Measurements from ENCODE around the gene CHN2.

Gene CHN2

GRCh38 chr7:29163854-29164253 lies 30.7 kb upstream of the CHN2 start:
- H3K4me1 Mint-ChIP-seq (ENCODE audit: low read depth), result peaks cover 40% of the 10 kb centered on the region
- intact Hi-C loops (cut with micrococcal nuclease), result no loop called here

DNA sequence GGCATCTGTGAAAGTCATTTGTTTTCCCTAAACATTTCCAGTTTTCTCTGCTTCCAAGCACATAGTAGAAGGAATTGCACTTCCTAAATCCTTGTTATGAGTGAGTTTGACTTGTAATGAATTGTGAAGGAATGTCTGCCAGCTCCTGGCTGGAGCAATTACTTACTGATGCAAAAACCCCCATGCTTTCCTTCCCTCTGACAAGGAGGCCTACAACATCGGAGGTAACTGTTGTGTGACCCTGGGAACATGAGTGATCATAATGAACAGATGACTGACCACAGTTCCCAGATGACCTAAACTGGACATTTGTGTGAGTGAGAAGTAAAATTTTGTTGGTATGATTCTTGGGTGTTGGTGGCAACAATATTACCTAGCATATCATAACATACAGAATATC lies 26.9 kb upstream of the CHN2 start:
- peaks cover 39% of the 10 kb centered on the region for H3K36me3 Mint-ChIP-seq (ENCODE audit: low read depth)
- H3K27ac Mint-ChIP-seq, result no peak overlapping the region
- H3K4me3 Mint-ChIP-seq, result no peak overlapping the region
- peaks cover 10% of the 10 kb centered on the region for H3K9me3 Mint-ChIP-seq
- H3K4me1 Mint-ChIP-seq (ENCODE audit: low read depth), result peaks cover 18% of the 10 kb centered on the region
- intact Hi-C loops (cut with micrococcal nuclease), result no loop called here
- H3K27me3 Mint-ChIP-seq, result no peaks in the 10 kb centered on the region

More at GRCh38 chr7:29163854-29164253, 30.7 kb upstream of the CHN2 start:
- no peak overlapping the region for H3K27ac Mint-ChIP-seq
- H3K36me3 Mint-ChIP-seq (ENCODE audit: low read depth), result peaks cover 55% of the 10 kb centered on the region
- peaks cover 10% of the 10 kb centered on the region for H3K9me3 Mint-ChIP-seq
- H3K27me3 Mint-ChIP-seq, result no peaks in the 10 kb centered on the region
- H3K4me3 Mint-ChIP-seq, result no peak overlapping the region

GRCh38 chr7:29170781-29171180 lies 23.8 kb upstream of the CHN2 start:
- Mint-ChIP-seq H3K27me3 (no peaks in the 10 kb centered on the region), H3K4me1 (ENCODE audit: low read depth) (peaks cover 16% of the 10 kb centered on the region), H3K9me3 (peaks cover 5% of the 10 kb centered on the region), H3K36me3 (ENCODE audit: low read depth) (peaks cover 54% of the 10 kb centered on the region), H3K4me3 (no peak overlapping the region), H3K27ac (no peak overlapping the region)
- intact Hi-C loops (cut with micrococcal nuclease), result no loop called here

- H3K4me1 Mint-ChIP-seq (ENCODE audit: low read depth), result peaks cover 29% of the 10 kb centered on the region
- intact Hi-C loops (cut with micrococcal nuclease), result no loop called here
- peaks cover 54% of the 10 kb centered on the region for H3K36me3 Mint-ChIP-seq (ENCODE audit: low read depth)
- H3K27me3 Mint-ChIP-seq, result no peaks in the 10 kb centered on the region
- H3K27ac Mint-ChIP-seq, result no peak overlapping the region
- no peaks in the 10 kb centered on the region for H3K9me3 Mint-ChIP-seq
- H3K4me3 Mint-ChIP-seq, result no peak overlapping the region
Measured at GRCh38 chr7:29173458-29173857, 21.1 kb upstream of the CHN2 start.

- intact Hi-C loops (cut with micrococcal nuclease), result no loop called here
- Mint-ChIP-seq H3K27ac (peak overlapping the region; percentile 47), H3K4me3 (peak overlapping the region; percentile 42), H3K36me3 (ENCODE audit: low read depth) (peaks cover 54% of the 10 kb centered on the region), H3K9me3 (no peaks in the 10 kb centered on the region), H3K4me1 (ENCODE audit: low read depth) (peaks cover 35% of the 10 kb centered on the region), H3K27me3 (no peaks in the 10 kb centered on the region)
Measured at GRCh38 chr7:29177963-29178600, 16.5 kb upstream of the CHN2 start.

GRCh38 chr7:29179115-29179514 lies 15.5 kb upstream of the CHN2 start:
- no peak overlapping the region for H3K27ac Mint-ChIP-seq

DNA sequence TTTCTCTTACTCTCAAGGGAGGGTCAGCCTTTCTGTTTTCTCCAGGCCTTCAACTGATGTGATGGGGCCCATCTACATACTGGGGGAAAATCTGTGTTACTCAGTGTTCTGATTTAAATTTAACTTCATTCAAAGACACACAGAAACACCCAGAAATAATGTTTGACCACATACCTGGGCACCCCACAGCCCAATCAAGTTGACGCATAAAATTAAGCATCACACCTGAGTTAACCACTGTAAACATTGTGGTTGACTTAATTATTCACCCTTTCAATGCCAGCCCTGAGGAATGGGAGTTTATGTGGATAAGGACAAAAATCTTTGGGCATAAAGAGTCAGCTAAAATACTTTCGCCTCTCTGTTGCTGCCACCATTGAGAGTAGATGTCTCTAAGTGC lies 10.0 kb upstream of the CHN2 start:
- intact Hi-C loops (cut with micrococcal nuclease), result no loop called here
- H3K9me3 Mint-ChIP-seq, result no peaks in the 10 kb centered on the region
- H3K27me3 Mint-ChIP-seq, result no peaks in the 10 kb centered on the region
- no peak overlapping the region for H3K27ac Mint-ChIP-seq
- H3K4me1 Mint-ChIP-seq (ENCODE audit: low read depth), result peaks cover 7% of the 10 kb centered on the region
- H3K36me3 Mint-ChIP-seq (ENCODE audit: low read depth), result peaks cover 25% of the 10 kb centered on the region
- H3K4me3 Mint-ChIP-seq, result no peak overlapping the region

More at GRCh38 chr7:29179115-29179514, 15.5 kb upstream of the CHN2 start:
- Mint-ChIP-seq H3K27me3 (no peaks in the 10 kb centered on the region), H3K4me3 (no peak overlapping the region), H3K9me3 (no peaks in the 10 kb centered on the region), H3K4me1 (ENCODE audit: low read depth) (peaks cover 35% of the 10 kb centered on the region), H3K36me3 (ENCODE audit: low read depth) (peaks cover 44% of the 10 kb centered on the region)
- intact Hi-C loops (cut with micrococcal nuclease), result no loop called here

GRCh38 chr7:29185613-29186012 lies 9.0 kb upstream of the CHN2 start:
- intact Hi-C loops (cut with micrococcal nuclease), result no loop called here
- Mint-ChIP-seq H3K27ac (no peak overlapping the region), H3K4me3 (no peak overlapping the region), H3K9me3 (no peaks in the 10 kb centered on the region), H3K4me1 (ENCODE audit: low read depth) (peaks cover 10% of the 10 kb centered on the region), H3K36me3 (ENCODE audit: low read depth) (peaks cover 31% of the 10 kb centered on the region), H3K27me3 (no peaks in the 10 kb centered on the region)

DNA sequence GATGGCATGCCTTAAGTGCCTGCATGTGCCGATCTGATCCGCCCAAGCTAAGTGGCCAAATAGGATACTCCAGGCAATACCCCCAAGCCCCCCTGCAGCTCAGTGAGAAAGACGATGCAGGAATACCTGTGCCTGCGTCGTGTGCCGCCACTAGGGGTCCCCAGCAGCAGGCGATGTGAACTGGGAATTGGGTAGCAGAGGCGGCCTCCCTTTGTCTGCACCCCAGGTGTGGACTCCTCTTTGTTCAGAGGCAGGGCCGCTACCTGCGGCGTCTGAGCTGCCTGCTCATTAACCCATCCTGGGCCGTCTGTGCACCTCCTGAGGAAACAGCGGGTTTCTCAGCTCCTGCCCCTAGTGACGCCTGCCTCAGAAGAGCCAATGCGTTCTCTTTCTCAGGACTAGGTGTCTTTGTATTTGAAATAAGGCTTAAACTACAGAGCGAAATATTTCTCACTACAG lies 4.8 kb upstream of the CHN2 start:
- Mint-ChIP-seq H3K27ac (no peak overlapping the region), H3K9me3 (no peaks in the 10 kb centered on the region), H3K36me3 (ENCODE audit: low read depth) (peaks cover 51% of the 10 kb centered on the region), H3K27me3 (peaks cover 20% of the 10 kb centered on the region), H3K4me1 (ENCODE audit: low read depth) (peaks cover 34% of the 10 kb centered on the region), H3K4me3 (no peak overlapping the region)
- intact Hi-C loops (cut with micrococcal nuclease), result loop anchor here (5.0 to 10.0 kb wide), 4 partner anchors 42 to 265 kb away; partner anchors contain the start of gene CPVL

- Mint-ChIP-seq H3K36me3 (ENCODE audit: low read depth) (peaks cover 53% of the 10 kb centered on the region), H3K27ac (no peak overlapping the region), H3K4me1 (ENCODE audit: low read depth) (peaks cover 39% of the 10 kb centered on the region), H3K4me3 (no peak overlapping the region), H3K27me3 (peaks cover 20% of the 10 kb centered on the region), H3K9me3 (no peaks in the 10 kb centered on the region)
- intact Hi-C loops (cut with micrococcal nuclease), result loop anchor here (5.0 to 10.0 kb wide), 4 partner anchors 43 to 266 kb away; partner anchors contain the start of gene CPVL
Measured at GRCh38 chr7:29190349-29191045, 4.1 kb upstream of the CHN2 start.

DNA sequence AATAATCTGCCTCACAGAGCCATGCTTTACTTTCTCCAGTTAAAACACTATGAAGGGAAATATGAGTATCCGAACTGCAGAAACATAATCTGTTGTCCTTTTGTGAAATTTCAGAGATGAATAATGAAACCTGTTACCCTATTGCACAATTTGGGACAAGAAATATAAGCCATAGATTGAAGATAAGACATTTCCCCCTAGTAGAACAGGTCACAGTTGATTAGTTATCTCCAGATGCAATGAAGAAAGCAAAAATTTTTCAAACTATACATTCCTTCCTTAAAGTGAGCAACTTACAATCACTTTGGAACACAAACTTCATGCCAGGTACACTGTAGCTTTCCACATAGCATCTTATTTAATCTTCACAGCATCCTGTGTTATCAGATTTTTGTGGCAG lies 2.3 kb upstream of the CHN2 start:
- Mint-ChIP-seq H3K9me3 (no peaks in the 10 kb centered on the region), H3K27me3 (peaks cover 20% of the 10 kb centered on the region), H3K4me1 (ENCODE audit: low read depth) (peaks cover 57% of the 10 kb centered on the region), H3K27ac (no peak overlapping the region), H3K36me3 (ENCODE audit: low read depth) (peaks cover 48% of the 10 kb centered on the region), H3K4me3 (no peak overlapping the region)
- intact Hi-C loops (cut with micrococcal nuclease), result loop anchor here (5.0 to 10.0 kb wide), 4 partner anchors 45 to 268 kb away; partner anchors contain the start of gene CPVL

GRCh38 chr7:29192811-29193210 lies 1.8 kb upstream of the CHN2 start:
- Mint-ChIP-seq H3K9me3 (no peaks in the 10 kb centered on the region), H3K36me3 (ENCODE audit: low read depth) (peaks cover 52% of the 10 kb centered on the region), H3K27ac (no peak overlapping the region), H3K4me1 (ENCODE audit: low read depth) (peaks cover 62% of the 10 kb centered on the region), H3K27me3 (peaks cover 20% of the 10 kb centered on the region), H3K4me3 (no peak overlapping the region)
- intact Hi-C loops (cut with micrococcal nuclease), result loop anchor here (5.0 to 10.0 kb wide), 4 partner anchors 46 to 268 kb away; partner anchors contain the start of gene CPVL

GRCh38 chr7:29193316-29194205 lies 1.0 kb upstream of the CHN2 start:
- intact Hi-C loops (cut with micrococcal nuclease), result loop anchor here (2.0 to 10.0 kb wide), 5 partner anchors 46 to 269 kb away; partner anchors contain the start of gene CPVL
- peaks cover 65% of the 10 kb centered on the region for H3K4me1 Mint-ChIP-seq (ENCODE audit: low read depth)
- H3K9me3 Mint-ChIP-seq, result no peaks in the 10 kb centered on the region
- H3K36me3 Mint-ChIP-seq (ENCODE audit: low read depth), result peaks cover 55% of the 10 kb centered on the region
- peaks cover 20% of the 10 kb centered on the region for H3K27me3 Mint-ChIP-seq
- peak overlapping the region; percentile 66 for H3K27ac Mint-ChIP-seq
- H3K4me3 Mint-ChIP-seq, result peak overlapping the region; percentile 89
